HepG2 (cell line): ENCODE measurements around the gene PHKG2.

Experiments
- KDM2A ChIP-seq: sonication (generic); formaldehyde crosslinking; IDR thresholded peaks from 2 replicates; pipeline ENCODE4 v1.4.0; 2020; ENCODE audit warnings: low read depth, missing genetic modification reagents, borderline replicate concordance
- MYNN ChIP-seq: sonication (generic); formaldehyde crosslinking; IDR thresholded peaks from 2 replicates; pipeline ENCODE4 v1.4.0; 2020; ENCODE audit warnings: mild to moderate bottlenecking, low read depth, missing genetic modification reagents
- NPAS2 ChIP-seq: sonication (generic); formaldehyde crosslinking; IDR thresholded peaks from 2 replicates; pipeline ENCODE4 v1.8.0; 2022; ENCODE audit warnings: mild to moderate bottlenecking, missing genetic modification reagents, borderline replicate concordance
- NR3C1 ChIP-seq: sonication (generic); formaldehyde crosslinking; IDR thresholded peaks from 2 replicates; pipeline ENCODE4 v1.4.0; 2020; ENCODE audit warnings: missing genetic modification reagents
- ZNF841 ChIP-seq: sonication (generic); formaldehyde crosslinking; IDR thresholded peaks from 2 replicates; pipeline ENCODE4 v1.8.1; 2023; ENCODE audit warnings: missing genetic modification reagents, borderline replicate concordance
- TF ChIP-seq, protein P1 (sequence below): sonication (generic); formaldehyde crosslinking; IDR thresholded peaks from 2 replicates; pipeline ENCODE4 v1.5.0; 2020; ENCODE audit warnings: mild to moderate bottlenecking, missing genetic modification reagents, moderate library complexity

DNA sequence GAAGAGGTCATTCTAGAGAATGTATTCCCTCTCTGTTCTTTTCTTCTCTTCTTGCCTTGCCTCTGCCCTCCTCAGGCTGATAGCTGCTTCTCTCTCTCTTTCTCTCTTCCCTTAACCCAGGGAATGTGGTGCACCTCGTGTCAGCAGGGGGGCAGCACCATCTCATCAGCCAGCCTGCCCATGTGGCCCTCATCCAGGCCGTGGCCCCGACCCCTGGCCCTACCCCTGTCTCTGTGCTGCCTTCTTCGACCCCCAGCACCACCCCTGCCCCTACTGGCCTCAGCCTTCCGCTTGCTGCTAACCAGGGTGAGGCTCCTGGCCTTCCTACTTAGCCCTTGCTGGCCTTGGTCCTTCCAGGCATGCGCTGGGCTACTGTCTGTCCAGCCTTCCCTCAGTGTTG is 25.8 kb upstream of the PHKG2 start:
- TF ChIP-seq NPAS2 (no peak), NR3C1 (CRISPR knock-in tag) (no peak), ZNF841 (CRISPR knock-in tag) (no peak), KDM2A (CRISPR knock-in tag) (no peak), MYNN (no peak)
- TF ChIP-seq, protein P1, sequence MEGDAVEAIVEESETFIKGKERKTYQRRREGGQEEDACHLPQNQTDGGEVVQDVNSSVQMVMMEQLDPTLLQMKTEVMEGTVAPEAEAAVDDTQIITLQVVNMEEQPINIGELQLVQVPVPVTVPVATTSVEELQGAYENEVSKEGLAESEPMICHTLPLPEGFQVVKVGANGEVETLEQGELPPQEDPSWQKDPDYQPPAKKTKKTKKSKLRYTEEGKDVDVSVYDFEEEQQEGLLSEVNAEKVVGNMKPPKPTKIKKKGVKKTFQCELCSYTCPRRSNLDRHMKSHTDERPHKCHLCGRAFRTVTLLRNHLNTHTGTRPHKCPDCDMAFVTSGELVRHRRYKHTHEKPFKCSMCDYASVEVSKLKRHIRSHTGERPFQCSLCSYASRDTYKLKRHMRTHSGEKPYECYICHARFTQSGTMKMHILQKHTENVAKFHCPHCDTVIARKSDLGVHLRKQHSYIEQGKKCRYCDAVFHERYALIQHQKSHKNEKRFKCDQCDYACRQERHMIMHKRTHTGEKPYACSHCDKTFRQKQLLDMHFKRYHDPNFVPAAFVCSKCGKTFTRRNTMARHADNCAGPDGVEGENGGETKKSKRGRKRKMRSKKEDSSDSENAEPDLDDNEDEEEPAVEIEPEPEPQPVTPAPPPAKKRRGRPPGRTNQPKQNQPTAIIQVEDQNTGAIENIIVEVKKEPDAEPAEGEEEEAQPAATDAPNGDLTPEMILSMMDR (CRISPR knock-in tag), result peak; percentile 71
